ENCODE data around the gene CLNK.

The CLNK gene

DNA sequence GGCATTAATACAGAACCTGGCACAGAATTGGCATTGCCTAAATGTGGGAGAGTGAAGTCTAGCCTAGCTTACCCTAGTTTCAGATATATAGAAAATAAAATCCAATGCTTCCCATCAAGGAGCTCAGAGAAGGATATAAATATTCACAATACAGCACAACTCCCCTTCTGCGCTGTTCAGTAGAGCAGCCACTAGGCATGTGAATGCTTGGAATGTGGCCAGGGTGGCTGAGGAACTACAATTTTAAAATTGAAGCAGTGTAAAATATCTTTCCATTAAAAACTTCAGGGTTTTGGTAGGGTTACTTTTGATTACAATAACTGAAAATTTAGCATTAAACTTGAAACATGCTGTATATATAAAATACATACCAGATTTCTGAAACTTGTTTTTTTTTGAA, 246.8 kb downstream of the CLNK start:
- DNase-seq, result no peak
